ENCODE results near the gene RUNDC3A.
A peak's percentile ranks its signal among the peaks of the same experiment; 100 is the strongest.

The RUNDC3A gene

GRCh38 chr17:44323359-44324091 is 15.1 kb downstream of the RUNDC3A start:
- Histone ChIP-seq H3K4me1 (ENCODE audit: insufficient read depth, low read length) (peaks cover 46% of the 10 kb centered on the region), H3K4me2 (ENCODE audit: insufficient read depth, low read length) (peak overlapping the region; percentile 75), H2AFZ (ENCODE audit: low read depth, low read length) (no peak overlapping the region), H3K27me3 (ENCODE audit: insufficient read depth, low read length, poor library complexity) (no peaks in the 10 kb centered on the region), H3K79me2 (ENCODE audit: insufficient read depth, low read length) (peaks cover 23% of the 10 kb centered on the region), H3K27ac (ENCODE audit: low read length) (peak overlapping the region; percentile 51), H3K9ac (ENCODE audit: low read depth, low read length) (peak overlapping the region; percentile 89), H4K20me1 (ENCODE audit: insufficient read depth, low read length) (peaks cover 25% of the 10 kb centered on the region), H3K4me3 (ENCODE audit: low read depth in 1 of 2, low read length in 2 of 2) (peak overlapping the region; percentile 75 to 82; a peak in 3 of 4 replicates), H3K9me3 (ENCODE audit: insufficient read depth, low read length, severe bottlenecking) (no peaks in the 10 kb centered on the region), H3K36me3 (ENCODE audit: insufficient read depth, low read length) (peaks cover 34% of the 10 kb centered on the region)
- no peak for TF ChIP-seq CTCF (IDR thresholded peaks at IDR 0.05; ENCODE audit: borderline replicate concordance, extremely low read depth, low read length, poor library complexity, severe bottlenecking)
- no peak for TF ChIP-seq EZH2 (IDR thresholded peaks at IDR 0.05; ENCODE audit: borderline replicate concordance, low read depth, low read length, severe bottlenecking)
- ATAC-seq (ENCODE audit: insufficient read depth, low read depth), result no peak
- DNase-seq, result no peak

DNA sequence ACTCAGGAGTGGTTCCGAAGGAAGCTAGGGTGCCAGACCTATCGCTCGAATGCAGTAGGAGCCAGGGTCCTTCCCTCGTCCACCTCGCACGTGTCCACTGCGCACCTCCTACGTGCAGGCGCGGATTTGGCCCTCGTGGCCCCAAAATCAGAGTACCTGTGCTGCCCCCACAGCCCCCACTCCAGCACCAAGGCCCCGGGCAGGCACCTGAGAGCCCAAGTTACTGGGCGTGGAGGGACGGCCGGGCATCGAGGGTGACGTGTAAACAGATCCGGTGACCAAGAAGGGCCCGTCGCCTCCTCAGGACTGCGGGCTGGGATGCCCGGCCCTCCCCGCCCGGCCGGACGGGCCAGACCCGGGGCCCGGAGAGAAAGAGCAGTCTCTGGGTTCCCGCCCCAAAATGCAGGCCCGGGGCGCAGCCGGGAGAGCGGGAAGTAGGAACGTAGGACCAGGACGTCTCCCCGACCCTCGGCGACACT is 15.7 kb downstream of the RUNDC3A start:
- no peaks in the 10 kb centered on the region for H3K9me3 ChIP-seq (ENCODE audit: insufficient read depth, low read length, severe bottlenecking)
- H3K4me1 ChIP-seq (ENCODE audit: insufficient read depth, low read length), result peaks cover 46% of the 10 kb centered on the region
- H3K36me3 ChIP-seq (ENCODE audit: insufficient read depth, low read length), result peaks cover 34% of the 10 kb centered on the region
- peak overlapping the region; percentile 89 for H3K9ac ChIP-seq (ENCODE audit: low read depth, low read length)
- H3K79me2 ChIP-seq (ENCODE audit: insufficient read depth, low read length), result peaks cover 23% of the 10 kb centered on the region
- DNase-seq (no peak), ATAC-seq (ENCODE audit: insufficient read depth, low read depth) (no peak)
- no peaks in the 10 kb centered on the region for H3K27me3 ChIP-seq (ENCODE audit: insufficient read depth, low read length, poor library complexity)
- TF ChIP-seq EZH2 (IDR thresholded peaks at IDR 0.05; ENCODE audit: borderline replicate concordance, low read depth, low read length, severe bottlenecking), result no peak
- no peak for TF ChIP-seq CTCF (IDR thresholded peaks at IDR 0.05; ENCODE audit: borderline replicate concordance, extremely low read depth, low read length, poor library complexity, severe bottlenecking)
- peak overlapping the region; percentile 75 for H3K4me2 ChIP-seq (ENCODE audit: insufficient read depth, low read length)
- H3K27ac ChIP-seq (ENCODE audit: low read length), result peak overlapping the region; percentile 51
- peak overlapping the region; percentile 75 to 82 for H3K4me3 ChIP-seq (ENCODE audit: low read depth in 1 of 2, low read length in 2 of 2)
- peaks cover 25% of the 10 kb centered on the region for H4K20me1 ChIP-seq (ENCODE audit: insufficient read depth, low read length)
- peak overlapping the region; percentile 98 for H2AFZ ChIP-seq (ENCODE audit: low read depth, low read length)

DNA sequence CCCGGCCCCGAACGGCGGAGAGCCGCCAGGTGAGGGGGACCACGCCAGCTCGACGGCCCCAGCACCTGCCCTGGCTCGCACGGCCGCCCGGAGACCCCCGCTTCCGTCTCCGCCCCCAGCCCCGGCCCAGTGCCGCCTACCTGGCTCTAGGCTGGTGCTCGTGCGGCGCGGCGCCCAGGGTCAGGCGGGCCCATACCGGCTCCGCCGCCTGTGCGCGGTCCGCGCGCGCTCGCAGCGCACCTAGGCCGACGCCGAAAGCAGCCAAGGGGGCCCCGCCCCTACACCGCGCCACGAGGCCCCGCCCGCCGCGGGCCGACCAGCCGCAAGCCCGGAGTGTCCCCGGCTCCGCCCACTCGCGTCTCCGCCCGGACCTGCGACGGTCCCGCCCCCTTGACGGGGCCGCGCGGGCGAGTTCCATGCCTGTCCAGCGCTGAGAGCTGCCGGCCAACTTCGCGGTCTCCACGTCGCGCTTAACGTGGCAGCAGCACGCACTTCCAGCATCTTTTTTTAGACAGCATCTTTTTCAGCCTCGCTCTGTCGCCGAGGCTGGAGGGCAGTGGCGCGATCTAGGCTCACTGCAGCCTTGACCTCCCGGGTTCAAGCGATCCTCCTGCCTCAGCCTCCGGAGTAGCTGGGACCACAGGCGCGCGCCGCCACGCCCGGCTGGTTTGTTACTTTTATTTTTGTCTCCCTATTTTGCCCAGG is 16.3 kb downstream of the RUNDC3A start, which contains the start of gene SLC25A39:
TSS of gene SLC25A39 (minus strand) at position 253 of the 705 bp plus-strand sequence. CDS start 1,261 bp downstream, outside the sequence.
- Histone ChIP-seq H3K36me3 (ENCODE audit: insufficient read depth, low read length) (peaks cover 29% of the 10 kb centered on the region), H3K4me2 (ENCODE audit: insufficient read depth, low read length) (peak within 1 kb of the TSS; percentile 75), H3K4me3 (ENCODE audit: low read depth in 1 of 2, low read length in 2 of 2) (peak within 1 kb of the TSS; percentile 75 to 82), H3K9me3 (ENCODE audit: insufficient read depth, low read length, severe bottlenecking) (no peaks in the 10 kb centered on the region), H3K27ac (ENCODE audit: low read length) (peak within 1 kb of the TSS; percentile 61), H3K4me1 (ENCODE audit: insufficient read depth, low read length) (peaks cover 46% of the 10 kb centered on the region), H2AFZ (ENCODE audit: low read depth, low read length) (peak within 1 kb of the TSS; percentile 98), H4K20me1 (ENCODE audit: insufficient read depth, low read length) (peaks cover 20% of the 10 kb centered on the region), H3K27me3 (ENCODE audit: insufficient read depth, low read length, poor library complexity) (no peaks in the 10 kb centered on the region), H3K79me2 (ENCODE audit: insufficient read depth, low read length) (peaks cover 23% of the 10 kb centered on the region), H3K9ac (ENCODE audit: low read depth, low read length) (peak within 1 kb of the TSS; percentile 89)
- ATAC-seq (ENCODE audit: insufficient read depth, low read depth) (peak; percentile 79), DNase-seq (peak; percentile 92)
- TF ChIP-seq CTCF (IDR thresholded peaks at IDR 0.05; ENCODE audit: borderline replicate concordance, extremely low read depth, low read length, poor library complexity, severe bottlenecking), result no peak
- TF ChIP-seq EZH2 (IDR thresholded peaks at IDR 0.05; ENCODE audit: borderline replicate concordance, low read depth, low read length, severe bottlenecking), result no peak
